HG03457 (cell line): ENCODE results near the gene C1orf122.

Experiments
- ATAC-seq: cut with Tn5 transposase; IDR thresholded peaks from one replicate; pipeline ENCODE4 v1.9.1; 2021; ENCODE audit warnings: moderate number of reproducible peaks; ENCODE audit not compliant: unreplicated experiment

The C1orf122 gene

DNA sequence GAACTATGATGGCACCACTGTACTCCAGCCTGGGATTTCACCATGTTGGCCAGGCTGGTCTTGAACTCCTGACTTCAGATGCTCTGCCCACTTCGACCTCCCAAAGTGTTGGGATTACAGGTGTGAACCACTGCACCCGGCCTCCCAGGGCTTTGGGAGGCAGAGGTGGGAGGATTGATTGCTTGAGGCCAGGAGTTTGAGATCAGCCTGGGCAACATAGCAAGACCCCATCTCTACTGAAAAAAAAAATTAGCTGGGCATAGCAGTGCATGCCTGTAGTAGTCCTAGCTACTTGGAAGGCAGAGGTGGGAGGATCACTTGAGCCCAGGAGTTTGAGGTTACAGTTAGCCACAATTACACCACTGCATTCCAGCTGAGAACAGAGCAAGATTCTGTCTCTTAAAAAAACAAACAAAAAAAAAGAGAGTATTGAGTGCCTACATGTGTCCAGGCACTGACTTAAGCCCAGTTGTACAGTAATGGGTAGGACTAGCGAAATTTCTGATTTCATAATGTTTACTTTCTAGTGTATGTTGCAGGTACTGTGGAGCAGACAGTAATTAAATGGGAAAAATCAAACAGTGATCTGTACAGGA lies 9.7 kb upstream of the C1orf122 start:
- no peak for ATAC-seq

- no peak for ATAC-seq
Measured at GRCh38 chr1:37802439-37802838, 5.2 kb upstream of the C1orf122 start.

- ATAC-seq, result no peak
Measured at GRCh38 chr1:37807220-37807554, 403 bp upstream of the C1orf122 start.

GRCh38 chr1:37808369-37809319 lies 1.1 kb downstream of the C1orf122 start:
- peak; percentile 27 for ATAC-seq

- no peak for ATAC-seq
Measured at GRCh38 chr1:37809942-37810341, 2.4 kb downstream of the C1orf122 start.

DNA sequence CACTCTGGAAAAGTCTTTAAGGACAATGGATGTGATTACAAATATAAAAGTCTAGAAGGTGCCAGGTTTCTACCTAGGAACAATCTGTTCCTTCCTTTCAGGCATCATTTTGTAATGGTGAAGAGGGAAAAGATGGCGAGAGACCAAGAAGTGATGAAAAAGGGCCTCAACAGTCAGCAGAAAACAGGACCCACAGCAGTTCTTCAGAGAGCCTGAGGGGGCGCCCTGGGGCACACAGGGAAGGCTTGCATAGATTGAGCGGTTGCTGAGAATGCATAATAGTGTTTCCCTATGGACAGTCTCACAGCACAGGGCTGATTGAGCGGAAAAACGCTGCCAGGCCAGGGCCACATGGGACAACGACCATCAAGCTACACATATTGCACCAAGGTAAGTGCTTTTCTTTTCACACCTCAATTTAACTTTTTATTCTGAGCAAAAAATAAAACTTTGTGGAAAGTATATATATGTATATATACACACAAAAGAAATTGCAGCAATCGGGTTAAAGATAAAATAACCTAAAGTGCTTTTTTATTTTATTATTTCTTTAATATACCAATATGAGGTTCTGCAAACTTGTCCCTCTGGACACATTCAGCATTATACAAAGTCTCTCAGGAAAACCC lies 3.6 kb downstream of the C1orf122 start:
- ATAC-seq, result no peak

DNA sequence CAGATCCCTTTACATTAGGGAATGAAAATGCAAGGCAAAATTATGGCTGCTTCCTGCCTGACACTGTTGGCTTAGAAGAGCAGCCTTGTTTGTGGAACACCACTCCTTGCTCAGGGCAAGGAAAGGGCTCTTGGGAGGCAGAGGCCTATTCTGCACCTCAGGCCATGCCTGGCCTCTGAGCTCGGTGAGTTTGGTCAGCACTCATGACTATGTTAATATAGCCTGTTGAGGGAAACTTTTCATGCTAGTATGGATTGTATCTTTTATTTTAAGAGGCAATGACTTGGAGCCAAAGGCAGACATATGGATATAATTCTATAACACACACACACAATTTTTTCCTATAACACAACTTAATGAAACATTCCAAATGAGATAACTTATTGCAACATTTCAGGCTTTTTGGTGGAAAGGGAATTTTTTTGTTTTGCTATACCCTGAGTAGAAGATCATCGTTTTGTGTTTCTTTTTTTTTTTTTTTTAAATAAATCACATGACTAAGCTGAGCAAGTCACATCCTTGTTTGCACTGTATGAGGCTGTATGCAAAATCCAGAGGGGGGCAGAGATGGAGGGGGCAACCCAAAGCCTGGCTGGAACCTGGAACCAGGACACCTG lies 6.0 kb downstream of the C1orf122 start:
- ATAC-seq, result no peak

GRCh38 chr1:37814252-37814651 lies 6.7 kb downstream of the C1orf122 start:
- no peak for ATAC-seq

DNA sequence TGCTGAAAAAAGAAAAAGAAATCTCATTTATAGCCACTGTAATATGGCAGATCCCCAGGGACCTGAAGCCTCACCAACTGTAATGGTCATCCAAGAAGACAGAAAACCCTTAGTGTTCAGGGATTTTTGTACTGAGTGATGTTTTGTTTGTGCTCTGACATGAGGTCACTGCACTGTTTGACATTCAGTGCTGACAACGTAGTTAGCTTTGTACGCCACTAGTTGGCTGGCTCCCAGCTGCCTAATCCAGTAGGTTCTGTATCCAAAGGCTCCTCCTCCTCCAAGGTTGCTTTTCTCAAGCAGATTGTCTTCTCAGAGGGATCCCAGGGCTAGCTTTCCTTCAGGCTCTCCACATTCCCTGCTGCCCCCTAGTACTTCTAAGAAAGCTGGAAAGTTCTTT lies 9.9 kb downstream of the C1orf122 start:
- ATAC-seq, result no peak

GRCh38 chr1:37821481-37821880 lies 13.9 kb downstream of the C1orf122 start:
- ATAC-seq, result no peak

GRCh38 chr1:37822906-37823815 lies 15.6 kb downstream of the C1orf122 start:
- ATAC-seq, result no peak

GRCh38 chr1:37824001-37824400 lies 16.4 kb downstream of the C1orf122 start:
- no peak for ATAC-seq

GRCh38 chr1:37825506-37825905 lies 17.9 kb downstream of the C1orf122 start:
- ATAC-seq, result no peak

DNA sequence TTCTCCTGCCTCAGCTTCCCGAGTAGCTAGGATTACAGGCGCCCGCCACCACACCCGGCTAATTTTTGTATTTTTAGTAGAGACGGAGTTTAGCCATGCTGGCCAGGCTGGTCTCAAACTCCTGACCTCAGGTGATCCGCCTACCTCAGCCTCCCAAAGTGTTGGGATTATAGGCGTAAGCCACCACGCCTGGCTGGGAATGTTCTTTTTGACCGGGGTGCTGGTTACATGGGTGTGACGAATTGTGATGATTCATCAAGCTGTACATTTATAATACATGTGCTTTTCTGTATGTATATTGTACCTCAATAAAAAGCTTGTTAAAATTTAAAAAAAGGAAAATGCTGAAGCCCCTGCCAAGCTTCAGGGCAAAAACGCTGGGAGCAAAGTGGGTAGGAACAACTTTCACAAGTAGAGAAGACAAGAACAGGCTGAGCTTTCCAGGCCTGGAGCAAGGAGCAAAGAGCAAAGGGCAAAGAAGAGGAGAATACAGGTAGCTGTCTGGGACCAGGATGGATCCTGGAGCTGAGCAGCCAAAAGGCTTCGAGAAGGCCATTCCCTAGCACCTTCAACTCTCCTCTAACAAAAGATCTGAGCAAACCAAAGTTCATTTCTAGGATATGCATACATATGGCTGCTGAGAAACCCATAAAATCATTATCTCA lies 21.0 kb downstream of the C1orf122 start:
- ATAC-seq, result no peak

DNA sequence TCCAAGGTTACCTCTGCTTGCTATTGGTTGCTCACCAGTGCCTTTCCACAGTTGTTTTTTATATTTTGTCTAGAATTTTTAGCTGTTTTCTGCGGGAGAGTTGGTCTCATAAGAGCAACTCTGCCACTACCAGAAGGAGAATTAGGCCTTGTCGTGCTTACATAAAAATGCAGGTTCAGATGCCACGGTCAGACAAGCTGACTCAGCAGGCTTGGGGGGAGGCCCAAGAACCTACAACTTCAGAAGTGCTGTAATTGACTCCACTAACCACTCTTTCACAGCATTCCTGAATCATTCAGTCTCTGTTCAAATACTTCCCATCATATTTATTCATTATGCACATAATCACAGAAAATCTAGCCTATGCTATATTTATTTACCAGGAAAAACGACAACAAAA lies 23.5 kb downstream of the C1orf122 start:
- ATAC-seq, result no peak

DNA sequence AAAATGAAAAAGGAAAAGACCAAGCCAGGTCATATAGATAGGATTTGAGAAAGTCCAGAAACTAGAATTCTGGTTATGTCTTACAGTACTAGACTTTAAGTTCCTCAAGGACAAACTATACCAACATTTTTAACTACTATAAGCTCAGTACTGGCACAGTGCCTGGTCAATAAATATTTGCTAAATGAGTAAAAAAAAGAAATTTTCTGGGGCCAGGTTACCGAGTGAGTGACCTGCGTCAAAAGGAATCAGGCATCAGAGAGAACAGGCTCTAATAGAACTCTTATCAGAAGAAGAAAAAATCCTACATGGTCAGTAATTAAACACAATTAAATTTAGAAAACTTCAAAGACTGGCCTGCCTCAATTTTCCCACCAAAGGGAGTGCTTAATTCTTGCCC lies 24.2 kb downstream of the C1orf122 start:
- ATAC-seq, result no peak

DNA sequence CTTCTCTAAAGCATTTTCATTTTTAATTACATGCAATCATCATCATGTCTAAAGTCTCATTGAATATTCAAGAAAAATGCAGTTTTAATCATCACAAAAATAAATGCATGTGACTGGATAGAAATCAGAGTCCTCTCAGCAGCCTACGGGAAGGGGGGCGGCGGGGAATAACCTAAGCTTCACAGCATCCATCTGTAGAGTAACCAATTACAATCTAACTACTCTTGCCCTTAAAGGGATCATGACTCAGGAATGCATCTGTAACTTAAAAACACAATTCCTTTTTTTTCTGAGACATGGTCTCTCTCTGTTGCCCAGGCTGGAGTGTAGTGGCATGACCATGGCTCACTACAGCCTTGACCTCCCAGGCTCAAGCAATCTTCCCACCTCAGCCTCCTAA lies 29.2 kb downstream of the C1orf122 start:
- no peak for ATAC-seq

GRCh38 chr1:37839676-37840075 lies 32.1 kb downstream of the C1orf122 start:
- no peak for ATAC-seq

DNA sequence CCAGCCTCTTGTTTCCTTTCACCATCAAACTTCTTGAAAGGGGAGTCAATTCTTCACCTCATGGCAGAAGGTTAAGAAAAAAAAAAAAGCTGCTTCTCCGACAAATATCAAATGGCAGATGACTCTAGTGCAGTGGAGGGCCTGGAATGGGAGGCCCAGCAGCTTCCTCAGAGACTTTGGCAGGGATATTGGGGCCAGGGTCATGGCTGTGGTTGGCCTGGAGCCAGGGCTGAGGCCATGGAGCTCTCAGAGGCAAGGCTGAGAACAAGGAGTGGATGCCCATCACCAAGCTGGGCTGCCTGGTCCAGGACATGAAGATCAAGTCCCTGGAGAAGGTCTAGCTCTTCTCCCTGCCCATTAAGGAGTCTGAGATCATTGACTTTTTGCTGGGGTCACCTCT lies 33.1 kb downstream of the C1orf122 start:
- no peak for ATAC-seq

- ATAC-seq, result no peak
Measured at GRCh38 chr1:37841652-37842051, 34.1 kb downstream of the C1orf122 start.
